K562 (cell line): ENCODE results near the gene MECP2. TPM values are rescaled to one million over a fixed set of nuclear protein-coding genes. Genes with fewer than 3 reads are reported as not detected.

ENCODE experiments used
- NR4A1 ChIP-seq, 2 experiments: fragments of 250-450 bp in 1 of 2; fragments of 450-650 bp in 1 of 2; sonication (Bioruptor Pico) in 1 of 2; IDR thresholded peaks; 2 replicates each; pipeline versions ENCODE4 v1.4.0 to v1.6.1; 2016 to 2020; ENCODE audit warnings: mild to moderate bottlenecking in 2 of 2, missing compliant biosample characterization in 1 of 2, missing genetic modification characterization in 1 of 2, moderate library complexity in 1 of 2
- ZBTB33 ChIP-seq: sonication (generic); formaldehyde crosslinking; IDR thresholded peaks from 2 replicates; pipeline ENCODE4 v1.8.1; 2023; ENCODE audit warnings: mild to moderate bottlenecking, missing genetic modification reagents
- ZBTB43 ChIP-seq: sonication (generic); formaldehyde crosslinking; IDR thresholded peaks from 2 replicates; pipeline ENCODE4 v1.8.0; 2023; ENCODE audit warnings: mild to moderate bottlenecking, missing genetic modification reagents
- ZMIZ1 ChIP-seq, 2 experiments: fragments of 150-350 bp in 1 of 2; IDR thresholded peaks; 2 replicates each; pipeline ENCODE4 v1.6.1; 2012 to 2016; ENCODE audit warnings: low read depth in 2 of 2, low read length in 2 of 2, mild to moderate bottlenecking in 1 of 2, moderate library complexity in 1 of 2
- ZNF263 ChIP-seq: sonication (generic); formaldehyde crosslinking; IDR thresholded peaks from 2 replicates; pipeline ENCODE4 v1.8.0; 2022; ENCODE audit warnings: mild to moderate bottlenecking, missing genetic modification reagents, borderline replicate concordance
- polyA plus RNA-seq, 8 experiments: library from polyadenylated mRNA; depleted of rRNA in 4 of 8; stranded (reverse) in 5 of 8; unstranded in 3 of 8; fragments of >200 nt; fragmentation: Nextera tagmentation in 2 of 8; fragmentation: Illumina TruSeq in 1 of 8; extraction: Ambion mirVana in 2 of 8; extraction: Trizol in 1 of 8; gene quantifications; 2 replicates each; pipeline versions ENCODE4 v1.2.1 to v1.2.3, GENCODE V29; 2011 to 2014; ENCODE audit warnings: inconsistent platforms in 1 of 8, missing spikeins in 1 of 8
- total RNA-seq, 7 experiments: library from RNA; depleted of rRNA in 6 of 7; stranded (reverse); fragments of >200 nt in 6 of 7; fragmentation: Illumina TruSeq in 2 of 7; extraction: Trizol in 2 of 7; gene quantifications; 2 replicates each; pipeline versions ENCODE4 v1.2.1 to v1.2.3, GENCODE V29; 2011 to 2021; ENCODE audit warnings: low replicate concordance in 1 of 7

The MECP2 gene
- total and polyA plus RNA-seq, 9 of the 15 experiments (the other 6 are each of a cell fraction or from before 2014, with no cell fraction given): 2.1 to 50.9 (median 30.5) TPM

GRCh38 chrX:154004315-154004714 is 93.2 kb downstream of the MECP2 start (continued):
- TF ChIP-seq NR4A1 (CRISPR knock-in tag; IDR thresholded peaks at IDR 0.05) (no peak), NR4A1 (tag; IDR thresholded peaks at IDR 0.05) (no peak), ZNF263 (CRISPR knock-in tag) (no peak), ZBTB43 (CRISPR knock-in tag) (no peak), ZBTB33 (CRISPR knock-in tag) (no peak), ZMIZ1 (IDR thresholded peaks at IDR 0.05; ENCODE audit: low read depth in 2 of 2, low read length in 2 of 2) (no peak)
- TF ChIP-seq, all 486 proteins: peak for 0
